Measurements from ENCODE around the gene ZBTB32. TPM values are rescaled to one million over a fixed set of nuclear protein-coding genes. Genes with fewer than 3 reads are reported as not detected.

The ZBTB32 gene
- total RNA-seq, 2 donors from 2014 or later = not detected

- Histone ChIP-seq H3K9me3 (ENCODE audit: control insufficient read depth, low read length) (no peaks in the 10 kb centered on the region), H3K27ac (ENCODE audit: low read depth, low read length) (peak overlapping the region; percentile 47), H3K36me3 (ENCODE audit: control insufficient read depth, insufficient read depth, low read length) (peaks cover under 1% of the 10 kb centered on the region), H3K4me3 (ENCODE audit: low read length) (peak overlapping the region; percentile 85), H3K9ac (ENCODE audit: extremely low read depth, low read length, poor library complexity, severe bottlenecking) (peak overlapping the region; percentile 35), H3K4me1 (ENCODE audit: control insufficient read depth, insufficient read depth, low read length) (peaks cover 13% of the 10 kb centered on the region), H3K27me3 (ENCODE audit: control insufficient read depth, insufficient read depth, low read length, poor library complexity, severe bottlenecking) (no peaks in the 10 kb centered on the region)
- 8 to 12% methylated on average over 22 to 52 of the region's 52 CpGs for WGBS, 2 experiments (ENCODE audit: insufficient coverage in 1 of 2, insufficient read length in 1 of 2)
- H3K27me3 Mint-ChIP-seq (ENCODE audit: insufficient read depth) = no peaks in the 10 kb centered on the region
- H3K4me3 Mint-ChIP-seq = peak overlapping the region; percentile 74
- H3K36me3 Mint-ChIP-seq (ENCODE audit: low read depth) = peaks cover 8% of the 10 kb centered on the region
- H3K4me1 Mint-ChIP-seq = peaks cover 18% of the 10 kb centered on the region
- no peaks in the 10 kb centered on the region for H3K9me3 Mint-ChIP-seq
- TF ChIP-seq, protein P1, sequence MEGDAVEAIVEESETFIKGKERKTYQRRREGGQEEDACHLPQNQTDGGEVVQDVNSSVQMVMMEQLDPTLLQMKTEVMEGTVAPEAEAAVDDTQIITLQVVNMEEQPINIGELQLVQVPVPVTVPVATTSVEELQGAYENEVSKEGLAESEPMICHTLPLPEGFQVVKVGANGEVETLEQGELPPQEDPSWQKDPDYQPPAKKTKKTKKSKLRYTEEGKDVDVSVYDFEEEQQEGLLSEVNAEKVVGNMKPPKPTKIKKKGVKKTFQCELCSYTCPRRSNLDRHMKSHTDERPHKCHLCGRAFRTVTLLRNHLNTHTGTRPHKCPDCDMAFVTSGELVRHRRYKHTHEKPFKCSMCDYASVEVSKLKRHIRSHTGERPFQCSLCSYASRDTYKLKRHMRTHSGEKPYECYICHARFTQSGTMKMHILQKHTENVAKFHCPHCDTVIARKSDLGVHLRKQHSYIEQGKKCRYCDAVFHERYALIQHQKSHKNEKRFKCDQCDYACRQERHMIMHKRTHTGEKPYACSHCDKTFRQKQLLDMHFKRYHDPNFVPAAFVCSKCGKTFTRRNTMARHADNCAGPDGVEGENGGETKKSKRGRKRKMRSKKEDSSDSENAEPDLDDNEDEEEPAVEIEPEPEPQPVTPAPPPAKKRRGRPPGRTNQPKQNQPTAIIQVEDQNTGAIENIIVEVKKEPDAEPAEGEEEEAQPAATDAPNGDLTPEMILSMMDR (conservative IDR thresholded peaks at IDR 0.05) = no peak
- DNase-seq = no peak
- peak overlapping the region; percentile 96 for H3K27ac Mint-ChIP-seq
Measured at GRCh38 chr19:35715981-35716800, 11.8 kb downstream of the ZBTB32 start.

- Histone ChIP-seq H3K27me3 (ENCODE audit: control insufficient read depth, insufficient read depth, low read length, poor library complexity, severe bottlenecking) (no peaks in the 10 kb centered on the region), H3K9ac (ENCODE audit: extremely low read depth, low read length, poor library complexity, severe bottlenecking) (peak overlapping the region; percentile 35)
Measured at GRCh38 chr19:35716801-35717664, 12.7 kb downstream of the ZBTB32 start.

More at GRCh38 chr19:35716801-35717664, 12.7 kb downstream of the ZBTB32 start:
- Histone ChIP-seq H3K4me1 (ENCODE audit: control insufficient read depth, insufficient read depth, low read length) (peaks cover 13% of the 10 kb centered on the region), H3K4me3 (ENCODE audit: low read length) (peak overlapping the region; percentile 85), H3K27ac (ENCODE audit: low read depth, low read length) (peak overlapping the region; percentile 80), H3K9me3 (ENCODE audit: control insufficient read depth, low read length) (no peaks in the 10 kb centered on the region), H3K36me3 (ENCODE audit: control insufficient read depth, insufficient read depth, low read length) (peaks cover 8% of the 10 kb centered on the region)
- Mint-ChIP-seq H3K27ac (peak overlapping the region; percentile 96), H3K36me3 (ENCODE audit: low read depth) (peaks cover 15% of the 10 kb centered on the region), H3K4me3 (peak overlapping the region; percentile 74), H3K27me3 (ENCODE audit: insufficient read depth) (no peaks in the 10 kb centered on the region), H3K4me1 (peaks cover 18% of the 10 kb centered on the region), H3K9me3 (no peaks in the 10 kb centered on the region)
- peak; percentile 99 for DNase-seq
- WGBS, 2 experiments (ENCODE audit: insufficient coverage in 1 of 2, insufficient read length in 1 of 2) = 0% methylated on average over 57 to 77 of the region's 77 CpGs
- TF ChIP-seq, protein P1 (conservative IDR thresholded peaks at IDR 0.05) = peak; percentile 93
